ENCODE measurements around the gene ADIPOQ. TPM values are rescaled to one million over a fixed set of nuclear protein-coding genes. Genes with fewer than 3 reads are reported as not detected.

The ADIPOQ gene
- total RNA-seq, 2 donors from 2014 or later, result not detected

- H3K9me3 Mint-ChIP-seq, result no peaks in the 10 kb centered on the region
- H3K27ac Mint-ChIP-seq, result no peak overlapping the region
- ATAC-seq (no peak), DNase-seq (ENCODE audit: low spot score in 2 of 2) (no peak)
- peaks cover 5 to 15% of the 10 kb centered on the region in 2 donors for H3K36me3 Mint-ChIP-seq
Measured at GRCh38 chr3:186823386-186823785, 19.1 kb upstream of the ADIPOQ start.

- ATAC-seq, result no peak
- H3K36me3 Mint-ChIP-seq, result peaks cover 5 to 15% of the 10 kb centered on the region in 2 donors
- H3K9me3 Mint-ChIP-seq, result no peaks in the 10 kb centered on the region
- H3K27ac Mint-ChIP-seq, result peak overlapping the region in 1 of 2 donors; percentile 68
- DNase-seq (ENCODE audit: low spot score in 2 of 2), result no peak
Measured at GRCh38 chr3:186824430-186825139, 17.9 kb upstream of the ADIPOQ start.

DNA sequence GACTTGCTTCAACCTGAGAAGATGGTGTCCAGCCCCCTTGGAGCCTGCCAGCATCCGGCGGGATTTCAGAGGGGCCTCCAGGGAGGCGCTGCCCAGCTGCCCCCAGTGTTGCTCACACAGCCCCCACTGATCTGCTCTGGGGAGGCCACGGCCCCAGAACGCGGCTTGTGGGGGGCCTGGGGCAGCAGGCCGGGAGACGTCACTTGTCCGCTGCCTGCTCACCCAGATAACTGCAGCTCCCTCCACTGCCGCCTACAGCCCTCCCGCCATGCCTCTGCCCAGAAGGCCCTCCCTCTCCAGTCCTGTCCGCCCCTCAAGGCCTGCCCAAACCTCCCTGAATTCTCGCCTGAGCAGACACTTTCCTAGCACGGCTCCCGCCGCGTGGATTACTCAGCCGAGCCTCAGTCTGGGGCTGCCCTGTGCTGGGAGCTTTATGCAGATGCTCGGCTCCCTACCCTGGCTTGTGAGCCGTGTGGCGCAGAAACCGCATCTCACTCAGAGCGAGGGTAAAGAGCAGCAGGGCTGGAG is 17.2 kb upstream of the ADIPOQ start:
- peak; percentile 64 to 78 for ATAC-seq
- Mint-ChIP-seq H3K36me3 (peaks cover 5 to 15% of the 10 kb centered on the region in 2 donors), H3K9me3 (no peaks in the 10 kb centered on the region), H3K27ac (peak overlapping the region in 1 of 2 donors; percentile 68)
- DNase-seq (ENCODE audit: low spot score in 2 of 2), result peak; percentile 44 to 73

DNA sequence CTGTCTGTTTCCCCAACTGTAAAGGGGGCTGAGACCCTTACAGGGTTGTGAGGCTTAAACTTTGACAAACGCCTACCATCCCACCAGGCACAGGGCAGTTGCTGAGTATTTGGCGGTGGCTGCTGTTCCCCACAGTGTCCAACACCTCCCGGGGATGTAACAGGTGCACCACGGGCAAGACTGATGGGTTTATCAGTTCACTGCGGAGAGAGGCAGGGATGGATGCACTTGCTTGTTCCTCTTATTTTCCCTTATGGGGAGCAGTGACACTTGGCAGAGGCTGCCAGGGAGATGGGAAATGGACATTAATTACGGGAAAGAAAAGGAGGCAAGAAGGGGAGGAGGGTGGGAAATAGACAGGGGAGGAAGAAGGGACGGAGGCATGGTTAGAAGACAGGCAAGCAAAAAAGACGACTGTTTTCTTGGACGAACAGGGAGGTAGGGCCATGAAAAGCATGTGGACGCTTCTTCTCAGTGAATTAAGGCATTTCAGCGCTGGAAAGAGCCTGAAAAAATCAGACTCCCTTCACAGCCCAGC is 16.6 kb upstream of the ADIPOQ start:
- peak overlapping the region in 1 of 2 donors; percentile 68 for H3K27ac Mint-ChIP-seq
- H3K36me3 Mint-ChIP-seq, result peaks cover 5 to 15% of the 10 kb centered on the region in 2 donors
- DNase-seq (ENCODE audit: low spot score in 2 of 2) (no peak), ATAC-seq (peak; percentile 9 to 31)
- H3K9me3 Mint-ChIP-seq, result no peaks in the 10 kb centered on the region

- peak overlapping the region in 1 of 2 donors; percentile 68 for H3K27ac Mint-ChIP-seq
- H3K36me3 Mint-ChIP-seq, result peaks cover 5 to 15% of the 10 kb centered on the region in 2 donors
- H3K9me3 Mint-ChIP-seq, result no peaks in the 10 kb centered on the region
- peak in 1 of 2 donors; percentile 12 for DNase-seq (ENCODE audit: low spot score in 2 of 2)
- peak in 1 of 2 donors; percentile 30 for ATAC-seq
Measured at GRCh38 chr3:186826410-186826975, 16.0 kb upstream of the ADIPOQ start.

- Mint-ChIP-seq H3K36me3 (peaks cover 5 to 15% of the 10 kb centered on the region in 2 donors), H3K9me3 (no peaks in the 10 kb centered on the region), H3K27ac (peak overlapping the region in 1 of 2 donors; percentile 68)
- DNase-seq (ENCODE audit: low spot score in 2 of 2), result peak; percentile 89 to 90
- ATAC-seq, result peak; percentile 85 to 88
Measured at GRCh38 chr3:186826976-186827857, 15.3 kb upstream of the ADIPOQ start.

DNA sequence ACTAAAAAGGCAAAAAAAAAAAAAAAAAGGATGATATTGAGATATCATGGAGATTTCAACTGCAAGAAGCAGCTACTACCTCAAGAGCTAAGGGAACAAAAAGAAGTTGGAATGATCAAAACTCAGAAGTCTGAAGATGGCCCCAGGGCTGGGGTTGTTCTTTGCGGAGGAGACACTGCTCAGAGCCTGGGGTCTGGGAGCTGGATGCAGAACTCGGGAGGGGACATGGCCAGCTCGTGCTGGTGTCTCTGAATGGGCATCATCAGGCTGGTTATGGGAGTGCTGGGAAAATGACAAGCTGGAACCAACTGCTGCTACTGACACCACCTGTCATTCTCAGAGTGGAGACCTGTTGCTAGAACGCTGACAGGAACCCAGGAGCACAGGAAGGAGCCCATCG is 14.2 kb upstream of the ADIPOQ start:
- H3K9me3 Mint-ChIP-seq, result no peaks in the 10 kb centered on the region
- ATAC-seq (no peak), DNase-seq (ENCODE audit: low spot score in 2 of 2) (no peak)
- H3K36me3 Mint-ChIP-seq, result peaks cover 5 to 15% of the 10 kb centered on the region in 2 donors
- H3K27ac Mint-ChIP-seq, result no peak overlapping the region

DNA sequence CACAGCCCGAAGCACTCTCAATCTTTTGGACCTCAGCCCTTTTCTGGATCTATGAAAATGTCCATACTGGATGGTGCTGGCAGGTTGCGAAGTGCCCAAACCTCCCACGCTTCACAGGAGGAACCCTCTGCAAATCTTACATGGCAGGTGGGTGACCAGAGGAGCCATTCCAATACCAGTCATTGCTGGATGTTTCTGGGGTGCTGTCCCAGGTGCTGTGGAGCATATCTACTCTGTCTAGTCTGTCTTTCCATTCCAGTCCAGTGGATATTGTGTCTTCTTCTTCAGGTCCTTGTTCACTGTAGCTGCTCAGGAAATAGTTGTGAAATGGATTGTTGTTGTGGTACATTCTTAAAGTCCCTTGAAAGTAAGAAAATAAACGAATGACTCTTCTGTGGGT is 10.7 kb upstream of the ADIPOQ start:
- Mint-ChIP-seq H3K9me3 (no peaks in the 10 kb centered on the region), H3K27ac (no peak overlapping the region), H3K36me3 (peaks cover 0 to under 1% of the 10 kb centered on the region in 2 donors)
- no peak for DNase-seq (ENCODE audit: low spot score in 2 of 2)
- no peak for ATAC-seq

DNA sequence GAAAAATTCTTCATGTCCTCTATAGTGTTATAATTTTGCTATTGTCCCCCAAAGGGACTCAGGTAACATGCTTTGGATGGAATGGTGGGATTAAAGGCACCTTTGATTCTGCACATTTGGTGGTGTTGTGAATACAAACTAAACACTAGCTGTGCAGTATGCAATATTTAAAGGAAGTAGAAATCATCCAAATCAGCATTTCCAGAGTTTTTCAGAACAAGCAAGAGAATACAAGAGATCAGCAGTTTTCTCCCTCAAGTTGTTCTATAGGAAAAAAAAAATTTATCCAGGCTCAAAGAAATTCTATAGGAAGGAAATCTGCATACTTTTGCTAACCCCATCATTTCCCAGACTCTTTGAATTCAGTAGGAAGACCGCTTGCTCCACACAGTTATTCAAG is 10.2 kb upstream of the ADIPOQ start:
- Mint-ChIP-seq H3K27ac (no peak overlapping the region), H3K36me3 (no peaks in the 10 kb centered on the region), H3K9me3 (no peaks in the 10 kb centered on the region)
- ATAC-seq (no peak), DNase-seq (ENCODE audit: low spot score in 2 of 2) (no peak)

DNA sequence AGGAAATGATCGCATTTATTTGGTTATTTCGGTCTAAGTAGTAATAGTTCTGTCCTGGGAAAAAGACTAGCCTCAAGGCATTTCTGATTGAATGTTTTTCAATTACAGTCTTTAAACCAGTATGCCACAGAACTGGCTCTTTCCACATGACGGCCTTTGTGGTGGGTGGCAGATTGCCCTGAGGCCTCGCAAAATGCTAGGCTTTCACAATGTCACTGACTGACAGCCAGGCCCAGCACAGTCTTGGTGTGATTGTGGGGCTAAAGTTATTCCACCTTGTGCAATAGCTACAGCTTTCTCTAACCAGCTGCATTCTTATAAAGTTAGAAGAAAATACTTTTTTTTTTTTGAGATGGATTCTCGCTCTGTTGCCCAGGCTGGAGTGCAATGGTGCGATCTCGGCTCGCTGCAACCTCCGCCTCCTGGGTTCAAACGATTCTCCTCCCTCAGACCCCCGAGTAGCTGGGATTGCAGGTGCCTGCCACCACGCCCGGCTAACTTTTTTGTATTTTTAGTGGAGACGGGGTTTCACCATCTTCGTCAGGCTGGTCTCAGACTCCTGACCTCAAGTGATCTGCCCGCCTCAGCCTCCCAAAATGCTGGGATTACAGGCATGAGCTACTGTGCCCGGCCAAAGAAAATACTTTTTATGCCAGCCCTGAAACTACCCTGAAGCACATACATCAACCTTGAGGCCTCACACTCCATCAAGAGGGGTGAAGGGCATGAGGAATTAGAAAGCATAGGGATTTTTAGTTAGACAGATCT is 2.5 kb upstream of the ADIPOQ start:
- H3K9me3 Mint-ChIP-seq, result no peaks in the 10 kb centered on the region
- ATAC-seq, result no peak
- DNase-seq (ENCODE audit: low spot score in 2 of 2), result no peak
- H3K36me3 Mint-ChIP-seq, result no peaks in the 10 kb centered on the region
- no peak overlapping the region for H3K27ac Mint-ChIP-seq

GRCh38 chr3:186841620-186842019 is 890 bp upstream of the ADIPOQ start:
- ATAC-seq (no peak), DNase-seq (ENCODE audit: low spot score in 2 of 2) (no peak)
- H3K36me3 Mint-ChIP-seq, result no peaks in the 10 kb centered on the region

GRCh38 chr3:186843039-186843432 is 526 bp downstream of the ADIPOQ start:
- no peaks in the 10 kb centered on the region for H3K36me3 Mint-ChIP-seq

More at GRCh38 chr3:186841620-186842019, 890 bp upstream of the ADIPOQ start:
- Mint-ChIP-seq H3K27ac (no peak overlapping the region), H3K9me3 (no peaks in the 10 kb centered on the region)

GRCh38 chr3:186844908-186845307 is 2.4 kb downstream of the ADIPOQ start:
- H3K27ac Mint-ChIP-seq, result no peak overlapping the region
- no peaks in the 10 kb centered on the region for H3K36me3 Mint-ChIP-seq
- DNase-seq (ENCODE audit: low spot score in 2 of 2), result no peak
- no peak for ATAC-seq
- no peaks in the 10 kb centered on the region for H3K9me3 Mint-ChIP-seq

More at GRCh38 chr3:186843039-186843432, 526 bp downstream of the ADIPOQ start:
- H3K27ac Mint-ChIP-seq, result no peak overlapping the region
- no peaks in the 10 kb centered on the region for H3K9me3 Mint-ChIP-seq
- DNase-seq (ENCODE audit: low spot score in 2 of 2) (no peak), ATAC-seq (no peak)

GRCh38 chr3:186845756-186846155 is 3.2 kb downstream of the ADIPOQ start:
- Mint-ChIP-seq H3K27ac (no peak overlapping the region), H3K36me3 (no peaks in the 10 kb centered on the region), H3K9me3 (no peaks in the 10 kb centered on the region)
- DNase-seq (ENCODE audit: low spot score in 2 of 2) (no peak), ATAC-seq (no peak)

DNA sequence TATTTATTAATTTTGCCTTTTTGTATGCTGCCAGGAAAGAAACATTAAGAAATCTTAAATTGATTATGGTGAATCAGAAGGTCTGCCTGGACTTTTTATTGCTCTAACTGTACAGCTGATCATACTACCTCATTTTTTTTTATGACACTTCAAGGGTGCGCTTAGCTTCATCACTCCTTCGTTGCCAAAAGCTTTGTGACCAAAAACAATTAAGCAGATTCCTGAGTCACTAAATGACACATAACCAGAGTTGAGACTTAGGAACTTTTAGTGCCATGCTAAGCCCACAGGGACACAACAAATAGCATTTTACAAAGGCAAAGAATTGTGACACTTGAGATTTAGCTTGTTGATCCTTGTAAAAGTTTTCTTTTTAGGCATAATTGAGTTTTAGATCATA is 4.9 kb downstream of the ADIPOQ start:
- no peak for ATAC-seq
- Mint-ChIP-seq H3K9me3 (peaks cover 3 to 7% of the 10 kb centered on the region in 2 donors), H3K27ac (no peak overlapping the region), H3K36me3 (no peaks in the 10 kb centered on the region)
- DNase-seq (ENCODE audit: low spot score in 2 of 2), result no peak
